Caki2 (cell line): ENCODE measurements around the gene CFTR. TPM values are rescaled to one million over a fixed set of nuclear protein-coding genes. Genes with fewer than 3 reads are reported as not detected.

Source experiments
- DNase-seq: peaks from one replicate; pipeline ENCODE4 v3.0.0-alpha.2; 2015; ENCODE audit warnings: low read depth
- in situ Hi-C: cut with HindIII; loops from 2 replicates; pipeline ENCODE4 v1.10.0; 2016; ENCODE audit warnings: low sequenced_read_pairs, low pct_unique_long_range_greater_than_20kb, mixed read lengths
- total RNA-seq: library from RNA; depleted of rRNA; stranded (reverse); fragments of >200 nt; shearing (Covaris generic); gene quantifications from 2 replicates; pipeline ENCODE4 v1.2.3, GENCODE V29; 2014; ENCODE audit warnings: low replicate concordance

Gene CFTR
- total RNA-seq, 1 experiment from 2014 or later = not detected

DNA sequence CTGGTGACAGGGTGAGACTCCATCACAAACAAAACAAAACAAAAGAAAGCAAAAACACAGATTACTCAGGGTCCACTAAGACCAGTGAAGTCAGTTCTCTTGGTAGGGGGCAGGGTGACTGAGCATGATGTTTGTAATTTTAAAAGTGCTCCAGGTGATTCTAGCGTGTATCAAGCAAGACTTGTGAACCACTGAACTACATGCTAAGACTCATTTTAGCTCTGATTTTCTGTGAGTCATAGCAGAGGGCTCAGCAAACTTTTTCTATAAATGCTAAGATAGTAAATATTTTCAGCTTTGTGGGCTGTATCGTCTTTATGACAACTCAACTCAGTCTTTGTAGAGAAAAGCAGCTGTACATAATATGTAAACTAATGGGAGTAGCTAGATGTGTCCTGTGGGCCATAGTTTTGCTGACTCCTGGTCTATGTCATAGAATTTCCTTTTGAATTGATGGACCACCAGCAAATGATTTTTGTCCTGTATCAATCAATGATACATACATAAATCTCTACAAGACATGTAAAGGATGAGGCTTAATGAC lies 141.3 kb downstream of the CFTR start:
- no peak for DNase-seq
- in situ Hi-C loops = no loop called here

- in situ Hi-C loops = no loop called here
- DNase-seq = no peak
Measured at GRCh38 chr7:117623606-117624005, 143.8 kb downstream of the CFTR start.

DNA sequence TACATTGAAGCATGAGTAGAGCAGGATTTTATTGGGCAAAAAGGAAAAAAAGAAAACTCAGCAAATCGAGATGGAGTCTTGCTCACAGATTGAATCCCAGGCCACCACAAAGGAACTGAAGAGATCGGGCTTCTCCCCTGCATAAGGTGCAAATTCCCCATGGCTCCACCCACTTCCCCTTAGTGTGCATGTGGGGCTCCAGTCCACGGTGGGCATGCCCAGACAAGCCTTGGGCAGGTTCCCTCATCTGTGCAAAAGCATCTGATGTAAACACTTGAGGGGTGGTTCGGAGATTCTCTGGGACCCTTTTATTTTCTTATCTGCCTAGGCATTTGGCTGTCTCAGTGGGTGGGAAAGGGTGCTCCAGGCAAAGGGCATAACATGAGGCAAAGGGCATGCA lies 150.7 kb downstream of the CFTR start:
- in situ Hi-C loops = no loop called here

DNA sequence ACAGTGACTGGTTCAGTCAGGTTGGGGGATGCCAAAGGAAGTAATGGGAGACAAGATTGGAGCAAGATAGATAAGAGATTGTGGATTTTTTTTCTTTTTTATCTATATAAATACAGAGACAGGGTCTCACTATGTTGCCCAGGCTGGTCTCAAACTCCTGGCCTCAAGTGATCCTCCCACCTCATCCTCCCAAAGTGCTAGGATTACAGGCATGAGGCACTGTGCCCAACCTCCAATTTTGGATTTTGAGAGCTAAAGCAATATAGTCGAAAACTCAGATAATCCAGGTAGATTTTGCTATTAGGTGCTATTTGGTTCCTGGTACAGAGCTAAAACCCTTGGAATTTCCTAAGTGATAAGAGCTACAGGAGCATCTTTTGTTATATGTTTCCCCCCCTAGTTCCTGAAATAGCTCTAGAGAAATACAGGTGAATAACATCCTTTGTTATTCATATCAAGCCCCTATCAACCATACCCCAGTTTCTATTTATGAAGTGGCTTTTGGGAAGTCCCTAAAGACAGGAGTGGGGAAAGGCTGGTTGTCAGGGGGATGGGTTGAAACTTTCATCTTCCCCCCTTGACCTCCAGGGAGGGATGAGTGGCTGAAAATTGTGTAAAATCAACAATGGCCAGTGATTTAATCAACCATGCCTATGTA lies 151.2 kb downstream of the CFTR start:
- DNase-seq = no peak
- in situ Hi-C loops = no loop called here

More for the DNA sequence above, 150.7 kb downstream of the CFTR start:
- no peak for DNase-seq

DNA sequence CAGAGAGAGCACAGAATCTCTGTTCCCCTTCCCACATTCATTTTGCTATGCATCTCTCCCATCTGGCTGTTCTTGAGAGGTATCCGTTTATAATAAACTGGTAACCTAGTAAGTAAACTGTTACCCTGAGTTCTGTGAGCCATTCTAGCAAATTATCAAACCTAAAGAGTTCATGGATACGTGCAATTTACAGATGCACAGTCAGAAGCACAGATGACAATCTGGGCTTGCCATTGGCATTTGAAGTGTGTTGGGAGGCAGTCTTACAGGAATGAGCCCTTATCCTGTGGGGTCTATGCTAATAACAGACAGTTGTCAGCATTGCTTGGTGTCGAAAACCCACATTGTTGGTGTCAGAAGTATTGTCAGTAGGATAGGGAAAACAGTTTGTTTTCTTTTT lies 151.8 kb downstream of the CFTR start:
- in situ Hi-C loops = no loop called here
- no peak for DNase-seq

- DNase-seq = no peak
- in situ Hi-C loops = no loop called here
Measured at GRCh38 chr7:117637937-117638336, 158.1 kb downstream of the CFTR start.

- in situ Hi-C loops = no loop called here
- DNase-seq = no peak
Measured at GRCh38 chr7:117639966-117640365, 160.1 kb downstream of the CFTR start.

DNA sequence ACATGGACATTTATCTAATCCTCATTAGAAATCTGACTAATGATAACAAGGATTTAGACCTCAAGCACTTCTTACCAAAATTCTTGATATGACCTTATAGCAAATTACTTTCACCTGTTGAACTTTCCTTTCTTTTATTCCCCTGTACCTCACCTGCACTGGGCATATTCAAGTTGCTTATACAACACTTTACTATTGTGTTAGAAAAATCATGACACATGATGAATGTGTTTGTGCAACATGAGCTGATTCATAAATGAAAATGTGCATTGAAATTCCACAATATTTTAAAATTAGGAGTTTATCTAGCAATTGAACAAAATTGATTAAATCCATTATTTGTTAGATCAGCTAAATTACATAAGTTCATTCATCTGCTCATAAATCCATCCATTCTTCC lies 160.6 kb downstream of the CFTR start:
- DNase-seq = no peak
- in situ Hi-C loops = no loop called here

- peak; percentile 4 for DNase-seq
- in situ Hi-C loops = no loop called here
Measured at GRCh38 chr7:117645481-117646165, 165.8 kb downstream of the CFTR start.

DNA sequence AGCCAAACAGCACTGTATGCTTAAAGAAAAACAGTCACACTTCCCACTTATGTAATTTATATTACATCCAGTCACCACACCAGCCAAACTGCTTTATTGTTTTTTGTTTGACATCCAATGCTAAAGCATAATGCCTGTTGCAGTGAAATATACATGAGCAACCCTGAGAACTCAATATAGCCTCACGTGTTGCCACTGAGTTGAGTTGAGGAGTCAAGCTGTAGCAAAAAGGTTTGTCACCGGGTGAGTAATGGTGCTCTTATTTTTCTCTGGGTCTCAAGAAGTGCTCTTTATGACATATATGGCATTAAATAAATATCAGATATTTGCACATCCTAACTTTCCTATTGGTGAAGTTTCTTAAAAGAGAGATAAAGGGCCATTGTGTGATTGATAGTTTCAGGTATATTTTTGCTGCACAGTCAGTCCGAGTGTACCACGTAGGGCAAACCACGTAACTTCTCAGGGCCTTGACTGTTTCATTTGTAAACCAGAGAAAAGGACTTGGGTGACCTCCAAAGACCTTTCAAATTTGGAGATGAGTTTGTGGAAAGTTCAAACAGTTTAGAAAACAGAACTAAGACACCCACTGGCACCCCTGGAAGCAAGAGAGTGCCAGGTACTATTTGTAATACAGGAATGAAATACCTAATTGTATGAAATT lies 168.5 kb downstream of the CFTR start:
- DNase-seq = no peak
- in situ Hi-C loops = no loop called here

GRCh38 chr7:117652943-117653680 lies 173.3 kb downstream of the CFTR start:
- in situ Hi-C loops = no loop called here

DNA sequence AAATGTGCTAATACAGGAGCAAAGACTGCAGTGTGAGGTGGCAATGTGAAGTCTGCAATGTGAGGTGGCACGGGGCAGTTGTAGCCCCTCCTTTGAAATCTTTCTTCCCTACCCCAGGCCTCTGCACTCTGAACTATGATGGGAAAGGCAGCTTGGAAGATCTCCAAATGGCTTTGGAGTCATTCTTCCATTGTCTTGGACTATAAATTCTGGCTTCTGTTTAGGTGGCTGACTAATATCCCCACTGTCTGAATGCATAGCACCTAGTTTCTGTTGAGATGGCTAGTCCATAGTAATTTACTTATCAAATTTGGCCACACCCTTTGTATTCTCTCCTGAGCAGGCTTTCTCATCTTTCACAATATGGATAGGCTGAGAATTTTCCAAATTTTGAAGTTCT lies 175.0 kb downstream of the CFTR start:
- in situ Hi-C loops = no loop called here
- no peak for DNase-seq

More at GRCh38 chr7:117652943-117653680, 173.3 kb downstream of the CFTR start:
- no peak for DNase-seq

DNA sequence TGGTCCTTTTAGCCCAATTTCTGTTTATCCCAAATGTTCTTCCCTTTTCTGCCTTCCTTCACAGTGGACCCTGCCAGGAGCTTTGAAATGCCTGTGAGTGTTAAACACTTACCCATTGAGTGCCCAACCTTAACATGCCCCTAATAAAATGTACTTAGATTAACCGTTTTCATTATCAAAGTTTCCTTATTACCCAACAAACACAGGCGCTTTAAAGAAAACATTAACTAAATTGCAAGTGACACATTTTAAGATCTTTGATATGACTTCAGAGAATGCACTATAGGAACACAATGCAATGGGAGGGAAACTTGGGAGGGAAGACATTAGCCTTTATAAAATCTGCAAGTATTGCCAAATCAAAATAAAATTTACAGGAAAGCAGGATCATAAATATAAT lies 177.0 kb downstream of the CFTR start:
- DNase-seq = no peak

GRCh38 chr7:117659531-117660011 lies 179.7 kb downstream of the CFTR start:
- DNase-seq = no peak
- in situ Hi-C loops = no loop called here

More for the DNA sequence above, 177.0 kb downstream of the CFTR start:
- in situ Hi-C loops = no loop called here

- DNase-seq = no peak
- in situ Hi-C loops = no loop called here
Measured at GRCh38 chr7:117661328-117661727, 181.5 kb downstream of the CFTR start.

DNA sequence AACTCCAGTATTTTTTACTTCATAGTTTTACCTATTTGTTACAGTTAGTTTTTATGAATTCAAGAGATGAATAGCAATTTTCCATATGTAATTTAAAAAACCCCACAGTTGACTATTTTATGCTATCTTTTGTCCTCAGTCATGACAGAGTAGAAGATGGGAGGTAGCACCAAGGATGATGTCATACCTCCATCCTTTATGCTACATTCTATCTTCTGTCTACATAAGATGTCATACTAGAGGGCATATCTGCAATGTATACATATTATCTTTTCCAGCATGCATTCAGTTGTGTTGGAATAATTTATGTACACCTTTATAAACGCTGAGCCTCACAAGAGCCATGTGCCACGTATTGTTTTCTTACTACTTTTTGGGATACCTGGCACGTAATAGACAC lies 184.2 kb downstream of the CFTR start:
- no peak for DNase-seq
- in situ Hi-C loops = no loop called here

- in situ Hi-C loops = no loop called here
- DNase-seq = no peak
Measured at GRCh38 chr7:117665368-117665767, 185.5 kb downstream of the CFTR start.

GRCh38 chr7:117666031-117666430 lies 186.2 kb downstream of the CFTR start:
- in situ Hi-C loops = no loop called here
- DNase-seq = peak; percentile 53
